ENCODE results near the gene METTL16. TPM values are rescaled to one million over a fixed set of nuclear protein-coding genes. Genes with fewer than 3 reads are reported as not detected.

Gene METTL16
- total and polyA plus RNA-seq, 4 donors, result 4.1 to 8.9 (median 6.6) TPM

DNA sequence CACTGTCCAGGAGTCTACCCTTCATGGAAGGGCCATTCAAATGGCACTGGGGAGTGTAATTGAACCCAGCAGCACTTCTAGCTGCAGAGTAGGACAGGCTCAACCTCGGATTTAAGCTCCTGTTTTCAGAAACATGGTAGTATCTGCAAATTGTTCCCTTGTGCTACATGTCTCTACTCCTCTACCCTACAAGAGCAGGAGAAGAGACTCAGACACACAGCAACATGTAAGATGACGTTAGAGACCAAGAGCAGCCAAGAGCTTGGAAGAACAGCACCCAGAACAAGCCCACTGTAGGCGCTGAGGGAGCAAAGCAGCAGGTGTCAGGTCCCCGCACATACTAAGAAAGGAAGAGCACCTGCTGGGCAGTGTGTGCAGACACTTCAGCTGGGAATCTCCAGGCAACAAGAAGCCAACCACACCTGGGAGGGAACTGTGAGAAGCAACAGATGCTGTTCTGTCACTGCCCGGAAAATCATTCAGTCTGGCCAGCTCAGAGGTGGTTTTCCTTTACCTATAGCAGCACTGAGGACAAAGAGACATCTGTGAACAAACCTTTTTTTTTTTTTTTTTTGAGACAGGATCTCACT, 75.3 kb downstream of the METTL16 start:
- DNase-seq (ENCODE audit: low spot score), result no peak
- Histone ChIP-seq H3K27ac (ENCODE audit: low read depth in 1 of 2, low read length in 2 of 2) (no peak overlapping the region), H3K9ac (ENCODE audit: low read depth in 1 of 2, low read length in 2 of 2) (no peak overlapping the region), H3K4me3 (ENCODE audit: low read depth in 1 of 3, low read length in 3 of 3) (no peak overlapping the region), H3K36me3 (ENCODE audit: control insufficient read depth in 4 of 4, insufficient read depth in 3 of 4, low read depth in 1 of 4, low read length in 3 of 4) (peaks cover 6 to 41% (median 23%) of the 10 kb centered on the region in 4 donors), H3K27me3 (ENCODE audit: control insufficient read depth in 4 of 4, insufficient read depth in 4 of 4, low read length in 3 of 4) (no peaks in the 10 kb centered on the region), H3K4me1 (ENCODE audit: control insufficient read depth in 4 of 4, insufficient read depth in 4 of 4, low read length in 3 of 4) (no peaks in the 10 kb centered on the region), H3K9me3 (ENCODE audit: control insufficient read depth in 4 of 4, low read length in 3 of 4) (no peaks in the 10 kb centered on the region)
- TF ChIP-seq FOXA2 (IDR thresholded peaks at IDR 0.05) (no peak), SP1 (IDR thresholded peaks at IDR 0.05) (no peak), RXRA (IDR thresholded peaks at IDR 0.05) (no peak), HNF4G (IDR thresholded peaks at IDR 0.05) (no peak), TAF1 (conservative IDR thresholded peaks at IDR 0.05) (no peak), GABPA (IDR thresholded peaks at IDR 0.05 in 1 of 2, conservative IDR thresholded peaks at IDR 0.05 in 1 of 2) (no peak), FOXA1 (IDR thresholded peaks at IDR 0.05) (no peak), RAD21 (IDR thresholded peaks at IDR 0.05) (no peak), HNF4A (conservative IDR thresholded peaks at IDR 0.05) (no peak), YY1 (IDR thresholded peaks at IDR 0.05) (no peak), JUND (IDR thresholded peaks at IDR 0.05) (no peak), EGR1 (IDR thresholded peaks at IDR 0.05; ENCODE audit: low read depth in 2 of 2) (no peak), NR2F2 (IDR thresholded peaks at IDR 0.05) (no peak)
- TF ChIP-seq, protein P1, sequence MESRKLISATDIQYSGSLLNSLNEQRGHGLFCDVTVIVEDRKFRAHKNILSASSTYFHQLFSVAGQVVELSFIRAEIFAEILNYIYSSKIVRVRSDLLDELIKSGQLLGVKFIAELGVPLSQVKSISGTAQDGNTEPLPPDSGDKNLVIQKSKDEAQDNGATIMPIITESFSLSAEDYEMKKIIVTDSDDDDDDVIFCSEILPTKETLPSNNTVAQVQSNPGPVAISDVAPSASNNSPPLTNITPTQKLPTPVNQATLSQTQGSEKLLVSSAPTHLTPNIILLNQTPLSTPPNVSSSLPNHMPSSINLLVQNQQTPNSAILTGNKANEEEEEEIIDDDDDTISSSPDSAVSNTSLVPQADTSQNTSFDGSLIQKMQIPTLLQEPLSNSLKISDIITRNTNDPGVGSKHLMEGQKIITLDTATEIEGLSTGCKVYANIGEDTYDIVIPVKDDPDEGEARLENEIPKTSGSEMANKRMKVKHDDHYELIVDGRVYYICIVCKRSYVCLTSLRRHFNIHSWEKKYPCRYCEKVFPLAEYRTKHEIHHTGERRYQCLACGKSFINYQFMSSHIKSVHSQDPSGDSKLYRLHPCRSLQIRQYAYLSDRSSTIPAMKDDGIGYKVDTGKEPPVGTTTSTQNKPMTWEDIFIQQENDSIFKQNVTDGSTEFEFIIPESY (IDR thresholded peaks at IDR 0.05), result no peak
- TF ChIP-seq, protein P2, sequence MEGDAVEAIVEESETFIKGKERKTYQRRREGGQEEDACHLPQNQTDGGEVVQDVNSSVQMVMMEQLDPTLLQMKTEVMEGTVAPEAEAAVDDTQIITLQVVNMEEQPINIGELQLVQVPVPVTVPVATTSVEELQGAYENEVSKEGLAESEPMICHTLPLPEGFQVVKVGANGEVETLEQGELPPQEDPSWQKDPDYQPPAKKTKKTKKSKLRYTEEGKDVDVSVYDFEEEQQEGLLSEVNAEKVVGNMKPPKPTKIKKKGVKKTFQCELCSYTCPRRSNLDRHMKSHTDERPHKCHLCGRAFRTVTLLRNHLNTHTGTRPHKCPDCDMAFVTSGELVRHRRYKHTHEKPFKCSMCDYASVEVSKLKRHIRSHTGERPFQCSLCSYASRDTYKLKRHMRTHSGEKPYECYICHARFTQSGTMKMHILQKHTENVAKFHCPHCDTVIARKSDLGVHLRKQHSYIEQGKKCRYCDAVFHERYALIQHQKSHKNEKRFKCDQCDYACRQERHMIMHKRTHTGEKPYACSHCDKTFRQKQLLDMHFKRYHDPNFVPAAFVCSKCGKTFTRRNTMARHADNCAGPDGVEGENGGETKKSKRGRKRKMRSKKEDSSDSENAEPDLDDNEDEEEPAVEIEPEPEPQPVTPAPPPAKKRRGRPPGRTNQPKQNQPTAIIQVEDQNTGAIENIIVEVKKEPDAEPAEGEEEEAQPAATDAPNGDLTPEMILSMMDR (IDR thresholded peaks at IDR 0.05; ENCODE audit: low read depth, low read length, missing input control), result no peak
- TF ChIP-seq, protein P3, sequence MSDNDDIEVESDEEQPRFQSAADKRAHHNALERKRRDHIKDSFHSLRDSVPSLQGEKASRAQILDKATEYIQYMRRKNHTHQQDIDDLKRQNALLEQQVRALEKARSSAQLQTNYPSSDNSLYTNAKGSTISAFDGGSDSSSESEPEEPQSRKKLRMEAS (IDR thresholded peaks at IDR 0.05), result no peak
- TF ChIP-seq, protein P4, sequence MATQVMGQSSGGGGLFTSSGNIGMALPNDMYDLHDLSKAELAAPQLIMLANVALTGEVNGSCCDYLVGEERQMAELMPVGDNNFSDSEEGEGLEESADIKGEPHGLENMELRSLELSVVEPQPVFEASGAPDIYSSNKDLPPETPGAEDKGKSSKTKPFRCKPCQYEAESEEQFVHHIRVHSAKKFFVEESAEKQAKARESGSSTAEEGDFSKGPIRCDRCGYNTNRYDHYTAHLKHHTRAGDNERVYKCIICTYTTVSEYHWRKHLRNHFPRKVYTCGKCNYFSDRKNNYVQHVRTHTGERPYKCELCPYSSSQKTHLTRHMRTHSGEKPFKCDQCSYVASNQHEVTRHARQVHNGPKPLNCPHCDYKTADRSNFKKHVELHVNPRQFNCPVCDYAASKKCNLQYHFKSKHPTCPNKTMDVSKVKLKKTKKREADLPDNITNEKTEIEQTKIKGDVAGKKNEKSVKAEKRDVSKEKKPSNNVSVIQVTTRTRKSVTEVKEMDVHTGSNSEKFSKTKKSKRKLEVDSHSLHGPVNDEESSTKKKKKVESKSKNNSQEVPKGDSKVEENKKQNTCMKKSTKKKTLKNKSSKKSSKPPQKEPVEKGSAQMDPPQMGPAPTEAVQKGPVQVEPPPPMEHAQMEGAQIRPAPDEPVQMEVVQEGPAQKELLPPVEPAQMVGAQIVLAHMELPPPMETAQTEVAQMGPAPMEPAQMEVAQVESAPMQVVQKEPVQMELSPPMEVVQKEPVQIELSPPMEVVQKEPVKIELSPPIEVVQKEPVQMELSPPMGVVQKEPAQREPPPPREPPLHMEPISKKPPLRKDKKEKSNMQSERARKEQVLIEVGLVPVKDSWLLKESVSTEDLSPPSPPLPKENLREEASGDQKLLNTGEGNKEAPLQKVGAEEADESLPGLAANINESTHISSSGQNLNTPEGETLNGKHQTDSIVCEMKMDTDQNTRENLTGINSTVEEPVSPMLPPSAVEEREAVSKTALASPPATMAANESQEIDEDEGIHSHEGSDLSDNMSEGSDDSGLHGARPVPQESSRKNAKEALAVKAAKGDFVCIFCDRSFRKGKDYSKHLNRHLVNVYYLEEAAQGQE (IDR thresholded peaks at IDR 0.05), result no peak
- TF ChIP-seq, protein P5, sequence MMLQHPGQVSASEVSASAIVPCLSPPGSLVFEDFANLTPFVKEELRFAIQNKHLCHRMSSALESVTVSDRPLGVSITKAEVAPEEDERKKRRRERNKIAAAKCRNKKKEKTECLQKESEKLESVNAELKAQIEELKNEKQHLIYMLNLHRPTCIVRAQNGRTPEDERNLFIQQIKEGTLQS (IDR thresholded peaks at IDR 0.05), result no peak
- 93% methylated on average over 5 of the region's 5 CpGs for WGBS
